GM19467 (cell line): ENCODE measurements around the gene FADS6.

Experiments used
- ATAC-seq: cut with Tn5 transposase; IDR thresholded peaks from one replicate; pipeline ENCODE4 v1.9.1; 2021; ENCODE audit warnings: mild to moderate bottlenecking, moderate library complexity; ENCODE audit not compliant: unreplicated experiment

FADS6 gene

DNA sequence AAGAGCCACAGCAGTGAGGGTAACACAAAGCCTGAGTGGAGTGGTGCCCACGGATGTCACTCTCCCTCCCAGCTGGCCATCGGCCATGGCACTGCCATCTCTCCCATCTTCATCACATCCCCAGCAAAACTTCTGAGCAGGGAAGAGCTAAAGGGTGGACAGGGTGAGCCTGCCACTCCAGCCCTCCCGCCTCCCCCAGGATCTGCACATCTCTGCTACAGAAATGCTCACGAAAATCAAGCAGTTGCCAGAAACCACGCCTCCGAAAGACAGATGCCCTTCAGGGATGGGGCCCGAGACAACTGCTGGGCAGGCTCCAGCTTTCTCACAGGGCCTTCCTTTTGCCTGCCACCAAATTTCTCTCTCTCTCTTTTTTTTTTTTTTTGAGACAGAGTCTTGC, 37.3 kb downstream of the FADS6 start:
- no peak for ATAC-seq

DNA sequence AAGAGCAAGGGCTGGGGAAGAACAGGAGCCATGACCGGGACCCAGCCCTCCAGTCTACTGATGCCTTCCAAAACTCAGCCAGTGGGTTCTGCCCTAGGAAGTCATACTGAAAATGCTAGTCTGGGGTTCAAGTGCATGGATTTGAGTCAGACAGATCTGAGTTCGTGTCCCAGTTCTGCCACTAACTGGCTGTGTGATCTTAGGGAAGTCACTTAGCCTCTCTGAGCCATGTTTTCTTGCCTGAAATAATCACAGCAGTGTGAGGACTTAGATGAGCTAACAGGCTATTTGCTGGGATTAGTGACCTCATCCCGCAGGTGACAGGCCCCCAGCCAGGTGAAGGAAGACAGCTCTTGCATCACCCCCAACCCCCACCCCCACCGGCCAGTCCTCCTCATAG, 38.1 kb downstream of the FADS6 start:
- no peak for ATAC-seq

DNA sequence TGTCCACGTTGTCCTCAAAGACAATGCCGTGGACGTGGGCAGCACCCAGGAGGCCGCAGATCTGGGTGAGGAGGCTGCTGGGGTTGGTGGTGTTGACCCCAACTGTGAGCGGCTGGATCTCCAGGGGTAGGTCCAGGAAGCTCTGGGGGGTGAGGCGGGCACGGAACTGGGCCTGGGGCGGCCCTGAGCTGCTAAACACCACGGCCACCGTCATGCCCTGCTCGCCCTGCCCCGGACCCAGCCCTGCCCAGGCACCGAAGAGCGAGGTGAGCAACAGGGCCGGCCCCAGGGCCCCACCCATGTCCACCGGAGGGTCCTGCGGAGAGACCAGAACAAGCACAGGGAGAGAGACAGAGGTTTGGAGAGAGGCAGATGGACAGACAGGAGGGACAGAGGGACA, 38.6 kb downstream of the FADS6 start:
- ATAC-seq: no peak

DNA sequence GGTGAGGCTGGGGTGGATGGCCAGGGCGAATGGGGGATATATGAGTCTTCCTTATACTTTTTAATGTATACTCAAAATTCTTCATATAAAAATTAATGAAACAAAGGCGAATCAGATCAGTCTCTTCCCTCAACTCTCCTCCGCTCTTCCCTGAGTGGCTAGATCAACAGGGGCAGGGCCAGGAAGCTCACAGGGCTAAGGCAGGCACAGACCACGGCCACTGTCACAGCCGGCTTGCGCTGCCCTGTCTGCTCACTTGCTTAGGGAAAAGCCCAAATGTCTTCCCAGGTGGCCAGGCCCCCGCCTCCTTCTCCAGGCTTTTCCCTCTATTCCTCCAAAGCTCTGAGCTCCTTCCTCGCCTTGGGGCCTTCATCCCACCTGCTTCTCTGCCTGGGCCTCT, 39.8 kb downstream of the FADS6 start:
- ATAC-seq: no peak

DNA sequence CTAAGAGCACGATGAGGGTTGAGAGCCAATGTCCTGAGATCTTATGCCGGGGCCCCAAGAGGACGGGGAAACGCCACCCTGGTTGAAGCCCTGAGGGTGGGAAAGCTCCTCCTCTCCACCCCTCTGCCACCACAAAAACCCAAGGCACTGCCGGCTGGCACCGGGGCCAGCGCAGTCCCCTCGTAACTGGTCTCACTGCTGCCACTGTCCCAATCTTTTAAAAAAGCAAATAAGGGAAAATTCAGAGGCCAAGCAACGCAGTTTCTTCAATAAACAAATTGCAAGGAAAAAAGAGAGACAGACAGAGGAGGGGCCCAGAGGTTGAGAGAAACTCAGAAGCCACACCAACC, 40.4 kb downstream of the FADS6 start:
- no peak for ATAC-seq

DNA sequence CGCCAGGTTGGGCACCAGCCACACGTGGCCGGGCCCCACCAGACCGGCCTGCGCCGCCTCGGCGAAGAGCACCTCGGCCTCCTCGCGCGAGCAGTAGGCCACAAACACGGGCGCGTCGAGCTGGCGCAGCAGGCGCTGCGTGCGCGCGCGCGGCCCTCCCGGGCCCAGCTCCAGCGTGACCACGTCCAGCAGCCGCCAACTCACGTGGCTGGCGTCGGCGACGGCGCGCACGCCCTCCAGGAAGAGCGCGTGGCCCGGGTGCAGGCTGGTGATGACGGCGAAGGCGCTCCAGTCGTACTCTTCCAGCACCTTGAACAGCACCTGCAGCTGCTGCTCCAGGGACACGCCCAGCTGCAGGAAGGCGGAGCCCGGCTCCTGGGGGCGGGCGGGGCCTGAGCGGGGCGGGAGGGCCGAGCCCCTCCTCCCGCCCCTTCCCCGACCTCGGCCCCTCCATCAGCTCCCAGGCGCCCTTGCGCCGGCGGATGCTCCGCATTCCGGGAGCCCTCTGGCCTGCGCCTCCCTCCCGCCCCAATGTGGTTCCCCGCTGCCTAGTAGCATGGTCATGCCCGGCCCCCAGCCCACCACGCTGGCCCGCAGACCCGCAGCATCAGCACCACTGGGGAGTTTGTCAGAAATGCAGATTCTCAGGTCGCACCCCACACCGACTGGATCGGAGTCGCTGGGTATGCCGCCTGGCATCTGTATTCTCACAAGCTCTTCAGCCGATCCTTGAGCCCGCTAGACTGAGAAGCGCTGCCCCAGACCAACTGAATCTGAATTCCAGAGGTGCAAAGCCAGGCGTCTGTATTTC, 41.0 kb downstream of the FADS6 start:
- no peak for ATAC-seq

DNA sequence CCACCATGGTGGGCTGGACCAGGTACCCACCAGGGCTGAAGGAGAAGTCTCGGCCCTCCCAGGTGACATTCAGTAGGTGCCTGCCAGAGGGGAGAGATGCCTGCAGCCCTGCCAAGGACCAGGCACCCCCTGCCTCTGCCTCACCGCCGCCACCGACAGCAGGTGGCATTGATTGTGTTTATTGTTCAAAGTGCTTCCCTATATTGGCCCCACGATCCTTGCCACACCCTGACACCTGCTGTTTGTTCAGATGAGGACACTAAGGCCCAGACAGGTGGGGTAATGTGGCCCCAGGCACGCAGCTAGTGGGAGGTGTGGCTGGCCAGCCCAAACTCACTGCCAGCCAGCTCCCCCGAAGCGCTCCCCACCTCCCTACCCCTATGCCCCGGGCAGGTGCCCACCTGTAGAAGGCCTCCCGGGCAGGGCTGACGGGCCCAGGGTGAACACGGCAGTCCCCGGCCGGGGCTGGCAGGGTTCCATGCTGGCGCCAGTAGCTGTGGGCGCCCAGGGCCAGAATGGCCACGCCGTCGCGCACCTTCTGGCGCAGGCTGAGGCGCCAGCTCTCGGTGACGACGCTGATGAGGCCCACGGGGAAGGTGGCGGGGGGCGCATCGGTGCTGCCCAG, 41.7 kb downstream of the FADS6 start:
- ATAC-seq: no peak

DNA sequence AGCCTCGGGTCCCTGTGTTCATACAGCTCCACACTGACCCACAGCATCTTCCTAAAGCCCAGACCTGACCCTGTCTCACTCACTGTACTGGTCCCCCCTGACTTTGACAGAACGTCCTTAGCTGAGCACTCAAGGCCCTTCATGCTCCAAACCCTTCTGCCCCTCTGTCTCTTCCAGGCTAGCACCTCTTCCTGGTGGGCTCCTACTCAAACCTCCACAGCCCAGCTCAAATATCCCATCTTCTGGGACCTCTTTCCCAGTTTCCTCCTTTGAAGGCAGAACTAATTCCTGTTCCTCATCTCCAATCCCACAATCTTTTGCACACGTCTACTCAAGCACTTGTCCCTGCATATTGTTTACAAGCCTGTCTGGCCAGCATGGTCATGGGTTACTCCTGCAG, 42.5 kb downstream of the FADS6 start:
- ATAC-seq: no peak

DNA sequence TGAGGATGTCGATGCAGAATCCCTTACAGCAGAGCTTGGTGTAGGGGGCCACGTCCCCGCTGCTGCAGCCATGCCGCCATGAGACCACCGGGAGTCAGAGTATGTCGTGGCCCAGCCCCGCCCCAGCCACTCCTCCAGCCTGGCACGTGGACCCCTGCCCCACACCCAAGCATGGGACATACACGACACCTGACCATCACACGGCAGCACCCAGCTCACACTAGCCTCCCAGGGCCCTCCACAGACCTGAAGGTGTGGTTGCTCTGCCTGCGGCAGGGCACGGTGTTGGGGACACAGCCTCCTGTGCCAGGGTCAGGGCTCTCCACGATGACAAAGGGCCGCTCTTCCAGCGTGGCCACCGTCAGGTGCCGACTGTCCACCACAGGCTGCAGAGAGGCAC, 43.1 kb downstream of the FADS6 start:
- no peak for ATAC-seq

DNA sequence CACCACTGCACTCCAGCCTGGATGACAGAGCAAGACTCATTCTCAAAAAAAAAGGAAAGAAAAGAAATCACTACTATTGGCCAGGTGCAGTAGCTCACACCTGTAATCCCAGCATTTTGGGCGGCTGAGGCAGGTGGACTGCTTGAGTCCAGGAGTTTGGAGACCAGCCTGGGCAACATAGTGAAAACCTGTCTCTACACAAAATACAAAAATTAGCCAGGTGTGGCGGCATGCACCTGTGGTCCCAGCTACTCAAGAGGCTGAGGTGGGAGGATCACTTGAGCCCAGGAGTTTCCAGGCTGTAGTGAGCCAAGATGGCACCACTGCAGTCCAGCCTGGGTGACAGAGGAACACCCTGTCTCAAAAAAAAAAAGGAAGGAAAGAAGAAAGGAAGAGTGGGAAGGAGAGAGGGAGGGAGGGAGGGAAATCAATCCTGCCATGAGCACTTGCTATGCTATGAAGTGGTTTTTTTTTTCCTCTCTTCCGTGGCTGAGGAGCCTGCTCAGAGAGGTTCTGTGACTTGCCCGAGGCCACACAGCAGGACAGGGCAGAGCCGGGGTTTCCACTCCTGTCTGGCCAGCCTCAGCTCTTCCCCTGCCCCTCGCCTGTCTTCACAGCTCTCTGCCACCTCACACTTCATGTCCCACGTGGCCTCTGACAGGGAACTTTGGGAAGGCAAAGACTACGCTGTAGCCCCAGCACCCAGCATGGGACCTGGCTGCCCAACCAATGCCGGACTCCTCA, 44.6 kb downstream of the FADS6 start:
- no peak for ATAC-seq

DNA sequence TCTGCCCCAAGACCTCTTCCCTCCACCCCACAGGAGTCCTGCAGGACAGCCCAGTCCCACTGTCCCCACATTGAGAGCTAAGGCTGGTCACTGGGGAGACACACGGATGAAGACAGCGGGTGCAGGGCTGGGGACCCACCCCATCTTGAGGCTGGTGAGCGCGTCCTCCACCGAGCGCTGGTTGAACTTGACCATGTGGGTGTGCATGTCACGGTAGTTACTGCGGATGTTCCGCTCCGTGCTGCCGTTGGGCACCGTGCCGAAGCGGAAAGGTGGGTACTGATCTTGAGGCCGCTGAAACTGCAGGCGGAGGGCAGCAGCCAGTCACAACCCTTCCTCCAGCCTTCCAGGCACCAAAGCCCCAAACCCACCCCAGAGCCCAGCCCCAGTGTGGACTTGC, 46.8 kb downstream of the FADS6 start:
- no peak for ATAC-seq

DNA sequence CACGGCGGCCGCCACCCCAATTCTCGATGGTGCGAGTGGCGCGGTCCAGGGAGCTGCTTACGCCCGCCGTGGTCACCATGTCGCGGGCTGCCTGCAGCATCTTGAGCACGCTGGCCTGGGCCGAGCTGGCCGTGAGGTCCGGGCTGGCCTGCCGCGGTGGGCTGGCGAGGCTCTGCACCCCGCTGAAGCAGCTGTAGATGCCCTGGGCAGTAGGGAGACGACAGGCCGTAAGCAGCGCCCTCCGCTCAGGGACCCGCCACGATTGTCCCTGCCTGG, 50.1 kb downstream of the FADS6 start:
- no peak for ATAC-seq

DNA sequence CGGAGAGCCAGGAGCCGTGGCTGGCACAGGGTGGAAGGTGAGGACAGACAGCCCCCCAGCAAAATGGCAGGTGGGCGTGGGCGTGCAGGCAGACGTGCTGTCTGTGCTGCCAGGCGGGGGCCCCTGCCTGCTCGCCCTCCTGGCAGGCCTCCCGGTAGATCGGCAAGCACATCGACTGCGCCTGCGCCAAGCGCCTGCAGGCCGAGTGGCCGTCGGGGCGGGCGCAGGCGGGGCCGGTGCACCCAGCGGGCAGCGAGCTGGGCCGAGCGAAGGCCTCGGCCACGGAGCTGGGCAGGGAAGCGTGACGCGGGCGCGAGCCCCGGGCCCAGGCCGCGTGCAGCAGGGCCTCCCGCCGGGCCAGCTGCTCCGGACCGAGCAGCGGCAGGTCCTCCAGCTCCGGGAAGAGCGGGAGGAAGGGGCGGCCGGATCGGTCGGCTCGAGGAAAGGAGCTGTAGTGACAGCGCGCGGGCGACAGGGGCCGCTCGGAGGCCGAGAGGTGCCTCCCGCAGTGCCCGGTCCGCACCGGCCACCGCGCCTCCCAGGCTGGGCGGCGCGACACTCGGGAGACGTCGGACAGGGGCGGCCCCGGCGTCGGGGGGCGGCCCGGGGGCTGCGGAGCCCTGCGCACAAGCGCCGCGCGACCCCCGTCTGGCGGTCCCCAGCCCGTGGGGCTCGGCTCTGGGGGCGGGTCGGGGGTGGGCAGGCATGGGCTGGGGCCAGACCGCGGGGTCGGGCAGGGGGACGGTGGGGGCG, 50.7 kb downstream of the FADS6 start:
- ATAC-seq: no peak

DNA sequence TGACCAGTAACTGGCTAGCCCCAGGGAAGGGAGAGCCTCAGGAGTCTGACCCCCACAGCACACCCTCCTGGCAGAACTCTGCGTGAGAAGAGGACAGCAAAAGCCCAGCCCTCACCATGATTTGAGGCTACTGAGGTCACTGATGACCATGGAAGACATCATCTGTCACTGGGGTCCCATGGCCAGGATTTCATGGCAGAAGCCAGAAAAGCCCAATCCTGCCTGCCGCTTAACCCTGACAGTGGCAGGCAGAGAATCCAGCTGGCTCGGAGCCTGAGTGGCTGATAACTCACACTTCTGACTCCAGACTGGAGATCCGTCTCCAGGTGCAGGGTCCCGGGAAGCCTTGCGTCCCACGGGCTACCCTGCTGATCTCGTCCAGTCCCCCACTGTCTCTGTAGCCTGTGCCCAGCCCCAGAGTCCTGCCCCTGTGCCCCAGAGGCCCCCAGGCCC, 51.3 kb downstream of the FADS6 start:
- no peak for ATAC-seq

DNA sequence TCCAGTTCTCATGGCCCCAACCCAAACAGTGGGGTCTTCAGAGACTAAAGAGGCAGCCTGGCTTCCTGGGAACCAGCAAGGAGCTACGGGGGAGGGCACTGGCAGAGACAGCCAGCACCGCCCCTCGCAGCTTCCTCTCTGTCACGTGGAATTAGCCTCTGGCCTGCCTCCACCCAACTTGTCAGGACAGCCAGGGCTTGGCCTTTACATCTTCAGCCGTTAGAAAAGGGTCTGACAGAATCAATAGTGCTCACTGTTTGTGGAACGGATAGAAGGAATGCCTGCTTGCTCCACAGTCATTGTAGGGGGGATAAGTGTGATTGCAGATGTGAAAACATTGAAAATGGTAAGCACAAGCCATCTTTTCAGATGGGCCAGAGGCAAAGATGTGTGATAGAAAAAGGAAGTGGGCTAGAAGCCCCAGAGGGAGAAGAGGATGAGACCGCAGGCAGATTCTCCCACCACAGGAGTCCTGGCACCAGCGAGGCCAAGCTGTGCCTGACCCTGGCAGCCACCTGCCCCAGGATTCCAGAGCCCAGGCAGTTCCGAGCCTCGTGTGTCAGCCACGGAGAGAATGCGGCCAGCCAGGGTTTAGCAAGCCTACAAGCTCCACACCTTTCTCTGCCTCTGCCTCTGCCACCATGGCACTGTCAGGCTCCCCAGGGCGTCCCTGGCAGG, 52.3 kb downstream of the FADS6 start:
- no peak for ATAC-seq

DNA sequence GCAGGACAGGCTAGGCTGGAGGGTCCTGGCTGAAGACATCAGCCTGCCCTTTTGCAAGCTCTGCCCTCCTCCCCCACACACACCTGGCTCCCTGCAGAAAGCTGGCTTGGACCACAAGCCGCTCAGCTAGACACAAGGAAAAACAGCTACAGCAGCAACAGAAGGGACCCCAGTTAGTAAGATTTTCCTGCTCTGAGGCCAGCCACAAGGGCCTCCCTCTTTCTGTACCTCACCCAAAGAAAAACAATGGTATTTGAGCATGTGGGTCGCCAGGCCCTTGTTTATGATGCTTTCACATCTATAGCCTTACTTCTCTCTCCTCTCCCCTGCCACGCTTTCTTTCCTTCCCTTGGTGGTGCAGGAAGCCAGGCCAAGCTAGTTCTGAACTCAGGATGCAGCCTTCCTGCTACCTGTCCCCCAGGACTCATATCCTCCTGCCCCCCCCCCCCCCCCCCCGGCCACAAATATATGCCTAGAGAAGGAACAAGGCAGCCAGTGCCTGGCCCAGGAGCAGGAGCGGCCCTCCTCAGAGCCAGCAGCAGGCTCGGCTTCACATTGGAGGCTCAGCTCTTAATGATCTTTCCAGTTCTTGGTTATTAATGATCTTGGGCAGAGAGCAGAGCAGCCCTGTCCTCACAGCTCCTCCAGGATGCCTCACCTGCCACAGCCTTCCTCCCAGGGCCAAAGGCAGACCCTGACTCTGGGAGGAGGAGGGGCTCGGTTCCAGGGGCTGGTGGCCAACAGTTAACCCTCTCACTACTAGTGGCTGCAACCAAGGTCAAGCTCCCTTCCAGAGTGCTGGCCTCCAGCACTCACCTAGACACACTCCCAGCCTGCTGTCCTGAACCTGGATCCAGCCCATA, 53.2 kb downstream of the FADS6 start:
- ATAC-seq: no peak

DNA sequence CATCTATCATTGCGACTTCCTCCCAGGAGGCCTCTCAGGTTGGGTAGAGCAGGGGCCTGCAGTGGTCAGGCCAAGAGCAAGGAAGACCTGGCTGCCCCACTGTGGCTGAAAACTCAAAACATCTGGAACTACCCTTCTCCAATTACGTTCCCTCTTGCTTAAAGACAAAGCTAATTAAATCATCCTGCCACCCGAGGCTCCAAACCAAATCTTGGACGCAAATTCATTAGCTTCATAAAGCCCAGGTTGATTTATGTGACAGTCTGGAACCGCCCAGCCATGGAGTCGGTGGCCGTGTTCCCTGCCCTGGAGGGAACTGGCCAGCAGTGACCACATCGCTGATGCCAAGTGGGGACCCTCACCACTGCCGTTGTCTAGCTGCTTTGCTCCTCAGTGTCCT, 55.2 kb downstream of the FADS6 start:
- no peak for ATAC-seq

DNA sequence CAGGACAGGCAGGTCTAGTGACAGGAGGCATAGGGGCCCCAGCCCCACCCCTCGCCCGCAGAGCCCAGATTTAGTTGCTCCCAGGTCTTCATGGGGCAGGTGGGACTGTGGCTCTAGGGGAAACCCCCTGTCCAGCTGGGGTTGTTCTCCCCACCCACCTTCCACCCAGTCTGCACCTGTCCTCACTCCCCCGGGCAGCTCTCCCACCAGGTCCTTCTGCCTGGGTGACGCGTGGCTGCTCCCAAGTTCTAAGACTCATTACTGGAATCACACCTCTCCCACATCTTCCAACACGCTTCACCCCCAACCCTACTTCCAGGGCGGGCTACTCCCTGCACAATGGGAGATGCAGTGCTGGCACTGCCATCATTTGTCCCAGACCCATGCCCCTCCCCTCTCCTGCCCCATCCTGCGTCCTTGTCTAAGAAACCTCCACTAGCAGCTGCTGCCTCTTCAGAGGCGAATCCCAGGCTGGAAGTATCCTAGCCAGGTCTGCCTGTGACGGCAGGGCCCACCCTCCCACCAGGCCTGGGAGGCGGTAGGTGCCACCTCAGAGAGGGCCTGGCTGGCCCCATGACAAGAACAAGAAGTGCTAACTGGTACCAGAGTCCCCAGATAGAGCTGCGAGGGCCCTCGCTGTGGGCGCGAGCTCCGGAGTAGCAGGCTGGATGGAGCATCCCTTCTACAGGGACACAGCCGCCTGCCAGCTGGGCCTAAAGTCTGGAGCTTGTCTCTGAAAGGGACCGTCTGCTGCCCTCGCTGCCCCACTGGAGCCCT, 56.6 kb downstream of the FADS6 start:
- ATAC-seq: no peak

DNA sequence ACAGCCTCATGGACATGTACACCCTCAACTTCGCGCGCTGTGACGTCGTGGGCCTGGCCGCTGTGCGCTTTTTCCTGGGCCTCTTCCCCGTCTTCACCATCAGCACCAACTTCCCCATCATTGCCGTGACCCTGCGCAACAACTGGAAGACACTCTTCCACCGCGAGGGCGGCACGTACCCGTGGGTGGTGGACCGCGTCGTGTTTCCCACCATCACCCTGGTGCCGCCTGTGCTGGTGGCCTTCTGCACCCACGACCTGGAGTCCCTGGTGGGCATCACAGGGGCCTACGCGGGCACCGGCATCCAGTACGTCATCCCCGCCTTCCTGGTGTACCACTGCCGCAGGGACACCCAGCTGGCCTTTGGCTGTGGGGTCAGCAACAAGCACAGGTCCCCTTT, 57.2 kb downstream of the FADS6 start:
- no peak for ATAC-seq
